BJ (cell line): ENCODE results near the gene PET100. TPM values are rescaled to one million over a fixed set of nuclear protein-coding genes. Genes with fewer than 3 reads are reported as not detected.
A peak's percentile ranks its signal among the peaks of the same experiment; 100 is the strongest.

Source experiments
- CTCF ChIA-PET: fragments of 350-600 bp; formaldehyde crosslinking; extraction: SDS; loops from one replicate; lab custom pipeline; 2021; ENCODE audit warnings: antibody characterized with exemption, inconsistent platforms; lab: Yijun Ruan, JAX
- POLR2A ChIA-PET: fragments of 300-600 bp; sonication (Branson Sonifier 250); formaldehyde crosslinking; extraction: SDS; loops from one replicate; lab custom pipeline; 2021; ENCODE audit warnings: antibody characterized with exemption; lab: Charles Lee
- DNase-seq: peaks from one replicate; pipeline ENCODE4 v3.0.0-alpha.2; 2011; ENCODE audit warnings: low read depth
- H3K27me3 ChIP-seq: 2 replicates; pipeline ENCODE4 v1.6.0; 2011; ENCODE audit warnings: low read length; ENCODE audit not compliant: control insufficient read depth, insufficient read depth
- H3K36me3 ChIP-seq: 2 replicates; pipeline ENCODE4 v1.5.1; 2011; ENCODE audit warnings: low read length; ENCODE audit not compliant: control insufficient read depth, insufficient read depth
- H3K4me3 ChIP-seq: 2 replicates; pipeline ENCODE4 v1.5.1; 2011; ENCODE audit warnings: low read depth, mild to moderate bottlenecking, control low read depth, low read length
- CTCF ChIP-seq: IDR thresholded peaks from 2 replicates; pipeline ENCODE4 v1.5.1; 2011; ENCODE audit warnings: low read depth, mild to moderate bottlenecking, control low read depth, inconsistent platforms, low read length, moderate library complexity; ENCODE audit not compliant: insufficient read depth
- polyA plus RNA-seq: library from polyadenylated mRNA; depleted of rRNA; stranded (reverse); fragments of >200 nt; gene quantifications from 2 replicates; pipeline ENCODE4 v1.2.3, GENCODE V29; 2011

Gene PET100
- polyA plus RNA-seq, 1 experiment: 8.9 TPM

GRCh38 chr19:7635670-7636069 lies 6.1 kb downstream of the PET100 start:
- ChIA-PET CTCF (interaction anchor here (3.5 kb wide), 1 partner anchor 45 kb away, joined by 18 read pairs; the partner anchor contains the start of gene TRAPPC5), POLR2A (no interaction called here)
- no peak for DNase-seq
- H3K36me3 ChIP-seq: peaks cover 1% of the 10 kb centered on the region; the same call in 1 of the 2 replicates
- no peaks in the 10 kb centered on the region for H3K27me3 ChIP-seq
- no peak for TF ChIP-seq CTCF
- no peak overlapping the region for H3K4me3 ChIP-seq

GRCh38 chr19:7636317-7636690 lies 6.7 kb downstream of the PET100 start:
- peak overlapping the region; percentile 57 for H3K4me3 ChIP-seq
- peaks cover 1% of the 10 kb centered on the region; the same call in 1 of the 2 replicates for H3K36me3 ChIP-seq
- TF ChIP-seq CTCF: no peak
- ChIA-PET CTCF (no interaction called here), POLR2A (no interaction called here)
- DNase-seq: no peak
- no peaks in the 10 kb centered on the region for H3K27me3 ChIP-seq

- TF ChIP-seq CTCF: no peak
- peaks cover 1% of the 10 kb centered on the region; the same call in 1 of the 2 replicates for H3K36me3 ChIP-seq
- no peak for DNase-seq
- no peaks in the 10 kb centered on the region for H3K27me3 ChIP-seq
- CTCF ChIA-PET: interaction anchor here (1.3 to 2.8 kb wide), 2 partner anchors 14 to 163 kb away, joined by 3 to 15 read pairs; no protein-coding TSS in a partner anchor
- POLR2A ChIA-PET: no interaction called here
- peak within 1 kb of the TSS; percentile 57 for H3K4me3 ChIP-seq
Measured at GRCh38 chr19:7636691-7637373, 7.2 kb downstream of the PET100 start, which contains the start of gene STXBP2. TSS of gene STXBP2 (plus strand) at chr19:7637110. CDS start at chr19:7637150, 40 bp downstream.

- POLR2A ChIA-PET: no interaction called here
- TF ChIP-seq CTCF: no peak
- CTCF ChIA-PET: interaction anchor here (1.2 to 2.8 kb wide), 3 partner anchors 13 to 162 kb away, joined by 3 to 15 read pairs (median 4); partner anchors contain the start of gene TRAPPC5
- H3K36me3 ChIP-seq: peaks cover under 1% of the 10 kb centered on the region
- no peak for DNase-seq
- no peaks in the 10 kb centered on the region for H3K27me3 ChIP-seq
- H3K4me3 ChIP-seq: peak overlapping the region; percentile 57
Measured at GRCh38 chr19:7637374-7638256, 8.0 kb downstream of the PET100 start.
